Right renal pelvis (tissue), 4 donors: ENCODE results near the gene DGKG. TPM values are rescaled to one million over a fixed set of nuclear protein-coding genes. Genes with fewer than 3 reads are reported as not detected.

Experiments
- DNase-seq, 4 donors: peaks; one replicate each; pipeline ENCODE4 v3.0.0-alpha.2; 2013; ENCODE audit warnings: low read depth in 4 of 4, low spot score in 3 of 4, missing footprints in 1 of 4
- polyA plus RNA-seq, 4 donors: library from polyadenylated mRNA; unstranded; fragments of 120-200 nt; gene quantifications; one replicate each; pipeline ENCODE4 v1.2.1, GENCODE V29; 2013; ENCODE audit not compliant: insufficient read length in 4 of 4

Gene DGKG
- polyA plus RNA-seq, 4 donors = 0.51 to 1.1 (median 0.73) TPM

- no peak for DNase-seq
Measured at GRCh38 chr3:186368176-186368575, 6.1 kb upstream of the DGKG start.

DNA sequence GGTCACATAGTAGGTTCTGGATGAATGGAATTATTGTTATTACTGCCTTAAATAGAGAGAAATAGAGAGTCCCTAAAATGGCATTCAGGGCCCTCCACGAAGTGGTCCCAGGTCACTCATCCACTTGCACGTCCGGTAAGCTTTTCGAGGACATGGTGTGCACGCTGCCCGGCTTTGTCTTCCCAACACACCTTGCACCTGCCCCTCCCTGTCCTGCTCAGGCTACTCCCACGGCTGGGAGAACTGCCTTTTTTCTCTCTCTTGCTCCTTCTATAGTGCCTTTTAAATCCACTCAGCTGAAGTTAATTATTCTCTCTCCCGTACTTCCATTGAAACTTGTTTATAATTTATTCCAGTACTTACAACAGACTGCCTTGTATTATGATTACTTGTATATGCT lies 5.6 kb upstream of the DGKG start:
- DNase-seq = no peak

DNA sequence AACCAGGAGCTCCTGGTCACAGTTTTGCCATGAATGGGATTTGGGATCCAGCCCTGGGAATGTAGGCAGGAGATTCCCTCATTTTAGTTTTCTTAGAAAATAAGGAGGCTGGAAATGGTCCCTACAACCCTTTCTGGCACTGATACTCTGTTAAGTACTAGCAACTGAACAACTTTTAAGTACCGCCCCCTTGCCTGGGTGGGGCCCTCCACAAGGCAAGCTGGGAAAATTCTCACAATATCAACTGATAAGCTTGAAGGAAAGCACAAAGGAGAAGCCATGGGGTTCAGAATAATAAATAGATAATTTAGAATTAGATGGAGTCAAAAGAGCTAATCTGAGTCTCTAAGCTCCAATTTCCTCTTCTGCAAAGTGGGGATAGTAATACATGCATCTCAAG lies 4.2 kb upstream of the DGKG start:
- no peak for DNase-seq

DNA sequence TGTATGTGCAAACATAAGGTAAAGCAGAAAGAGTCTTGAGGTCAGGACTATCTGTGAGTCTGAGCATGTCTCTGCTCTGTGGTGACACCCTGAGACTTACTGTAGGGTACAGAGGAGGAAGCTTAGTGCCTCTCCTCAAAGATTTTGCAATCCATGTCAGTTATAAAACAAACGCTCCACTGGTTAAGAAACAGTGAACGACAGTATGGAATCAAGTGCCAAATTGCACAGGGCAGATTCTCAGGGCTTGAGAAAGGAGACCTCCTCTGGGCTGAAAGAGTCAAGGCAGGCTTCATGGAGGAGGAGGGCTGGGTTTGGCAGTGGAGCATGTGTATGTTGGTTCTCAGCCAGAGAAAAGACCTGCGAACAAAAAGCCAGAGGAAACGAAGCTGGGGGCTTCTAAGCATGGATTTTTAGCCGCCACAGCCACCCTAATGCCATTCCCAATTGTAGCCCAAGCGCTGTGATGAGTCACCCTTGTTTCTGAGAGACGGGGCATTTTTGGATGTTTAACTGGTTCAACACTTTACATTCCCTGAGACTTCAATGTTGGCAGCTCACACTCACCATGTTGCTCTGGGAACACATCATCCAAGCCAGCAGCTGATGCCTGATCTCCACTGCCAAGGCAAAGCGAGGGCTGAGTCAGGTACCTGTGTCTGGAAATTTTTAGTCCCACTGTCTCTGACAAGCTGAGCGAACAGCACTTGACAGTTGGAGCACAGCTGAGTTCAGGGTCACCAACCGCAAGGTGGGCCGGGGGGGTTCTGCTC lies 3.4 kb upstream of the DGKG start:
- DNase-seq = no peak

- no peak for DNase-seq
Measured at GRCh38 chr3:186362988-186363387, 954 bp upstream of the DGKG start.

GRCh38 chr3:186362537-186362842 lies 456 bp upstream of the DGKG start:
- no peak for DNase-seq

- no peak for DNase-seq
Measured at GRCh38 chr3:186361246-186361761, 730 bp downstream of the DGKG start.

DNA sequence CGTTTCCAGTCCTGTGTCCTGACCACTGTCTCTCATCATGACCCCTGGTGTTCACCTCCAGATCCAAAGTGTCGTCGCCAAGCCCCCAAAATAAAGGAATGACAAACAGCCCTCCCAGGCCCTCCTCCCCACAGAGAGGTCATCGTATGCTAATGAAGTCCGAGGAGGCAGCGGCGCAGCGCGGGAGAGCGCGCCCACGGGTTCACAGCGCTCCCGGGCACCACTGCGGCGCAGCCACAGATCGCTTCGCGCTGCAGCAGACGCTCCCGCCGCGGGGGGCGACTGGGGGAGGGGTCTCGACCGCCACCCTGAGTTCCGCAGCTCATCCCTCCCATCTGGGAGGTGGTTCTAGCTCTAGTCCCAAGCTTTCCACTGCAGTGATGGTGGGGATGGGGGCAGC lies 1.3 kb downstream of the DGKG start:
- no peak for DNase-seq

DNA sequence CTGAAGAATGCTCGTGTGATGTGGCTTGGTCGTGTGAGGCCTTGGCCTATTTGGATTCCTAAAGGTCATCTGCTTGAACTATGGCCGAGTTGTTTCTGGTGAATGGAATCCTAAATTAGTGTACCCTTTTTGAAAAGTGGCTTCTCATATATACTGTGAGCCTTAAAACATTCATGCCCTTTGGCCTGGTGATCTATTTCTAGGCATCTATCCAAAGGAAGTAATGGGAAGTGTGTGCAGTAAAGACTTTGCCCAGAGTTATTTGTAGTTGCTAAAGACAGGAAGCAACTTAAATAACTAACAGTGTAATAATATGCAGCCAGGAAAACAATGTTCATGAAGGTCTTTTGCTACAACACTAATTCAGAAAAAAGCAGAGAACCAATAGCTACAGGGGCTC lies 3.0 kb downstream of the DGKG start:
- no peak for DNase-seq

DNA sequence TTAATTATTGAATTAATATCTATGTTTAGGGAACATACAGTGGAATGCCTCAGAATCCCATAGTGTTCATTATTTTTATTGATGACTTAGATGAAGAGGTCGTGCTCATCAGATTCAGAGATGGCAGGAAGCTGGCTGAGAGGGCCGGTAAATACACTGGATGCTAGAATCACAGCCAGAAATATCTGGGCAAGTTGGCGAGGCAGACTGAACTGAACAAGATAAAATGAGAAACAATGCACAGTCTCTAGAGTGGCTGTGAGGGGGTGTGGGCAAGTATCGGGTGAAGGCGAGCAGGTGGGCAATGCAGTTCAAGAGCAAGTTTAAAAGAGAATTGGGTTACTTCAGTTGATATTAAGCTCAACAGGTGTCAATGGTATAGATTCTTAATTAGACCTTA lies 5.9 kb downstream of the DGKG start:
- no peak for DNase-seq

GRCh38 chr3:186354100-186354499 lies 7.9 kb downstream of the DGKG start:
- DNase-seq = no peak

- no peak for DNase-seq
Measured at GRCh38 chr3:186352369-186352768, 9.7 kb downstream of the DGKG start.

DNA sequence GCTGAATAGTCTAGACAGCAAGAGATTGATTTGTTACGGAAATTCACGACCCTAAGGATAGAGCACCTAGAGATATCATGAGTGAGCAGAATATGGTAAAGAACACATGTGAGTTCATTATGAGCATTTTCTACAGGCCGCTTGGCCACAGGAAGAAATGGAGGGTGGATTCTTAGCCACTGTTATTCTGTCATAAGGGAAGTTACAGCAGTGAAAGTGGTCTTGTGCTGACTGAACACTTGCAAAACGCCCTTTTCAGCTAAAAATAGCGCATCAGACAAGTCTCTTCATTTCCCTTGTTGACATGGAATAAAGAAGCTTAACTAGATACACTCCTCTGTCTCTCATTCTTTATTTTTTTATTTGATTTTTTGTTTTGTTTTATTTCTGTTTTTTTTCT lies 19.8 kb downstream of the DGKG start:
- no peak for DNase-seq

DNA sequence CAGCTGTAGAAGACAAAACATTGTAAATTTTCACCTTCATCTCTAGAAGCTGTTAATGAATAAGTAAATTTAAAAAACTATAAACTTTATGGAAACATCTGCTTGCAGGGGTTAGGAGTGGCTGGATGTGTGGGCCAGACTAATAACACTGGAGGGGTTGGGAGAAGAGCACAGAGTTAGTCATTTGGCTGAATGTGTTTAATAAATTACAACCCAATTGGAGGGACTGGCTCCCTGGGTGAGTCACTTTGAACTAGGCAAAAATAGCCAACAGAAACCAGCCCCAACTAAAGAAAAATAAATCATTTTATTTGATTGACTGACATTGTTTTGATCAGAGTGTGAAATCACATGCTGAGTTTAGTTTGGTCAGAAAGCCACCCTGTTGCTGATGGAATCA lies 21.8 kb downstream of the DGKG start:
- DNase-seq = no peak

- no peak for DNase-seq
Measured at GRCh38 chr3:186339180-186339918, 22.7 kb downstream of the DGKG start.

DNA sequence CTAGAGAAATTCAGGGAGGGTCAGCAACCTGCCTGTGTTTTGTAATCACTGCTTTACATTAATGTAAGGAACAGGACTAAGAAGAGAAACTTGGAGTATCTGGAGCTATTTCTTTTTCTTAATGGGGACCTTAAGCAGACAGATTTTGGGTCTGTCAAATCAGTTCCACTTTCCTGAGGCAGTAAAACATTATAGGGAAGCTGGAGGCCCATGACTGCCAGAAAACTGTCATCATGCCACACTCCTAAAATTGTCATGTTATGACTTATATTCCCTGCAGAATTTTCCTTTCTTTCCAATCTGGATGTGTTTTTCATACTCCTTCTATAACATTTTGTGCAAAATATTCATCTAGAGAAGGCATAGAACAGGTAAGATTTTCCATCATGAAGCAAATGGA lies 28.8 kb downstream of the DGKG start:
- no peak for DNase-seq

DNA sequence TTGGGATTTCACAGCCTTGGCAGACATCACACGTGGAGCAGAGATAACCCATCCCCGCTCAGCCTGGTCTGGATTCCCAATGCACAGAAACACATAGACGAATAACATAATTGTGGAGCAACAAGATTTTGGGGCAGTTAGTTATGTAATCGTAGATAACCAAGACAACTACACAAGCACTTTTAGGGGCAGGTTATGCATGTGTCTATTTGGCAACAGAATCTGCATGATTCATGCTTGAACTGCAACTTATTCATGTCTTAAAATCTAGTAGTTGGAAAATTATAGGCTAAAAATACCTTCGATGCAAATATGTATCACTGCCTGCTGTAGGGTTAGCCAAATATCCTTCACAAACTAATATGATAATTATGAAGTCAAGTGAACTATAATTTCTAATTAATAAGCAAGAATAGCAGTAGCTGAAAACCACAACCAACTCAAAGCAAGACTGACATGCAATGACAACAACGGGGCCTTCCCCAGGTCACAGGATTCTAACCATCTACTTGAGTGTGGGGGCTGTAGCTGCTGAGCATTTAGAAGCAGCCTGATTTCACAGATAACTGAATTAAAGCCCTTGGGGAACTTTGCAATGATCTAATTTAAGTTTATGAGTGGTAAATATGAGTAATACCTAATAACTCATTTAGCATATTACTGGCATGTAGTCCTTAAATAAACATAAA lies 31.1 kb downstream of the DGKG start:
- DNase-seq = no peak

- DNase-seq = no peak
Measured at GRCh38 chr3:186329589-186329988, 32.4 kb downstream of the DGKG start.

DNA sequence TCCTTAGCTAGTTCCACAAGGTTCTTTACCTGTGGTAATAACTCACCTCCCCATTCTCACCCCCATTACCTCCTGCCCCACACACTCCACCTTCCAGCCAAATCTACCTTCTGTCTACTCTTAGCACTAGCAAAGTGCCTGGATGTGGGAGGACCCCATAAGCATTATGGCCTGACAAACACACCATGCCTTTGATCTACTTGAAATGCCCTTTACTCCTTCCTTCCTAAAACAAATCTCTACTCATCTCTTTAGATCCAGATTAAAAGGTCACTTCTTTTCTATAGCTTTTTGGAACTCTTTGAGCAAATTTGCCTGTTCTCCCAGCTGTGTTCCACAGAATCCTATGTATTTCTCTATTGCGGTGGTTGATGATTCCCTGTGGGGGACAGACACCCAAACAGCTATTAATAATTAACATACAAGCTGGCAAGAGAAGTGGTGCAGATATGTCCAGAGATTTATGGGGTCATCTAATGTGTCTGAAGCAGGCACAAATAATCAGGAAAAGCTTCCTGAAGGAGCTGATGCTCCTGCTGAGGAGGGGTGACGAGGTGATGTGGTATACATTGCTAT lies 34.0 kb downstream of the DGKG start:
- DNase-seq = no peak

- no peak for DNase-seq
Measured at GRCh38 chr3:186322761-186323160, 39.3 kb downstream of the DGKG start.

DNA sequence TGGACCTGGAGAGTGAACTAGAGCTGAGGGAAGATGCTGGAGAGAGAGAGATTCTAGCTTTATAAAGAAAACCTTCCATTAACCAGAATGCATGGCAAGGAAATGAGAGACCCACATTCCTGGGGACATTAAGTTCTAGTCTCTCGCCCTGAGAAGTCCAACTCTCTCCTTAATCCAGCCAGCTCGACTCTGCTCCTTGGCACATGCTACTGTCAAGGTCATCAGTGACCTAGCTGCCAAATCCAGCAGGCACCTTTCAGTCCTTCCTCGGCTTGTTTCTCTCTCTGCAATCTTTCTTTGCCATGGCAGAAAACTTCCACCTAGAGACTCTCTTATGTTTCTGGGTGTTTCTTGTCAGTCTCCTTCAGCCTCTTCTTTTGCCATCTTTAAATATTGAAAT lies 40.3 kb downstream of the DGKG start:
- no peak for DNase-seq
